B cell (primary cell): ENCODE data around the gene KHK. TPM values are rescaled to one million over a fixed set of nuclear protein-coding genes. Genes with fewer than 3 reads are reported as not detected.
A peak's percentile ranks its signal among the peaks of the same experiment; 100 is the strongest.

ENCODE experiments used
- ATAC-seq: fragments of 200-7000 bp; cut with Tn5 transposase; one replicate; pipeline ENCODE4 v1.10.0; 2021; ENCODE audit warnings: low read depth, mild to moderate bottlenecking, moderate number of reproducible peaks, moderate library complexity
- CTCF ChIA-PET: fragments of 350-600 bp; sonication (Branson Sonifier 250); formaldehyde crosslinking; loops from one replicate; lab custom pipeline; 2021; ENCODE audit warnings: antibody characterized with exemption, inconsistent platforms; lab: Charles Lee
- POLR2A ChIA-PET: fragments of 350-600 bp; sonication (Branson Sonifier 250); formaldehyde crosslinking; loops from one replicate; lab custom pipeline; 2021; ENCODE audit warnings: antibody characterized with exemption; lab: Charles Lee
- DNase-seq: peaks from one replicate; pipeline ENCODE4 v3.0.0; 2013
- H2AFZ ChIP-seq: 2 replicates; pipeline ENCODE4 v1.6.1; 2012; ENCODE audit warnings: mild to moderate bottlenecking, low read depth, low read length; ENCODE audit not compliant: insufficient read depth, poor library complexity, severe bottlenecking
- H3K27ac ChIP-seq, 2 donors: 1 replicate in 1 of 2; 2 replicates in 1 of 2; pipeline ENCODE4 v1.5.1; 2012 to 2013; ENCODE audit warnings: low read length in 2 of 2, mild to moderate bottlenecking in 2 of 2, moderate library complexity in 1 of 2
- H3K27me3 ChIP-seq, 4 experiments: fragments of 200-600 bp in 1 of 4; sonication (generic) in 1 of 4; replicated peaks in 1 of 4; 1 replicate in 2 of 4; 2 replicates in 2 of 4; pipeline versions ENCODE4 v1.6.1 to v1.7.0; 2013 to 2016; ENCODE audit warnings: low read length in 3 of 4, mild to moderate bottlenecking in 2 of 4, mixed read lengths in 1 of 4, moderate library complexity in 1 of 4; ENCODE audit not compliant: insufficient read depth in 4 of 4, control insufficient read depth in 3 of 4; ENCODE audit errors: control extremely low read depth in 1 of 4
- H3K36me3 ChIP-seq, 2 experiments: replicated peaks in 1 of 2; 1 replicate in 1 of 2; 2 replicates in 1 of 2; pipeline versions ENCODE4 v1.6.1 to v1.7.1; 2013; ENCODE audit warnings: low read length in 1 of 2; ENCODE audit not compliant: insufficient read depth in 2 of 2, control insufficient read depth in 1 of 2; ENCODE audit errors: control extremely low read depth in 1 of 2, extremely low read depth in 1 of 2
- H3K4me1 ChIP-seq, 2 donors: fragments of 200-600 bp in 1 of 2; sonication (generic) in 1 of 2; 1 replicate in 1 of 2; 2 replicates in 1 of 2; pipeline versions ENCODE4 v1.5.1 to v1.6.1; 2013 to 2017; ENCODE audit warnings: low read length in 2 of 2; ENCODE audit not compliant: control insufficient read depth in 2 of 2, insufficient read depth in 2 of 2
- H3K4me2 ChIP-seq: replicated peaks from 2 replicates; pipeline ENCODE3; 2012; ENCODE audit warnings: mild to moderate bottlenecking, low read depth, low read length; ENCODE audit not compliant: poor library complexity, severe bottlenecking
- H3K4me3 ChIP-seq, 5 experiments: fragments of 200-600 bp in 1 of 5; sonication (generic) in 1 of 5; 1 replicate in 3 of 5; 2 replicates in 2 of 5; pipeline versions ENCODE4 v1.5.1 to v1.7.0; 2011 to 2016; ENCODE audit warnings: low read length in 4 of 5, mild to moderate bottlenecking in 4 of 5, low read depth in 2 of 5, control low read depth in 1 of 5, moderate library complexity in 1 of 5; ENCODE audit not compliant: insufficient read depth in 1 of 5; ENCODE audit errors: control extremely low read depth in 1 of 5, extremely low read depth in 1 of 5
- H3K79me2 ChIP-seq: fragments of 200-600 bp; sonication (generic); one replicate; pipeline ENCODE4 v1.6.0; 2016; ENCODE audit warnings: low read length; ENCODE audit not compliant: control insufficient read depth, insufficient read depth
- H3K9ac ChIP-seq: fragments of 200-600 bp; sonication (generic); 2 replicates; pipeline ENCODE4 v1.6.1; 2017; ENCODE audit warnings: mild to moderate bottlenecking, low read length, moderate library complexity
- H3K9me3 ChIP-seq, 3 donors: one replicate each; pipeline versions ENCODE4 v1.6.1 to v1.7.1; 2013; ENCODE audit warnings: low read length in 2 of 3; ENCODE audit not compliant: control insufficient read depth in 2 of 3, insufficient read depth in 1 of 3; ENCODE audit errors: control extremely low read depth in 1 of 3
- H4K20me1 ChIP-seq: 2 replicates; pipeline ENCODE4 v1.6.0; 2012; ENCODE audit warnings: mild to moderate bottlenecking, low read length; ENCODE audit not compliant: insufficient read depth, control insufficient read depth, poor library complexity, severe bottlenecking
- H3K27ac Mint-ChIP-seq: one replicate; pipeline ENCODE4 v1.8.0; 2021; ENCODE audit warnings: mixed read lengths
- H3K27me3 Mint-ChIP-seq: one replicate; pipeline ENCODE4 v1.8.0; 2021; ENCODE audit warnings: mixed read lengths
- H3K4me1 Mint-ChIP-seq: one replicate; pipeline ENCODE4 v1.8.0; 2021; ENCODE audit warnings: mixed read lengths
- H3K4me3 Mint-ChIP-seq: one replicate; pipeline ENCODE4 v1.8.0; 2021; ENCODE audit warnings: mixed read lengths
- H3K9me3 Mint-ChIP-seq: one replicate; pipeline ENCODE4 v1.8.0; 2022; ENCODE audit warnings: mixed read lengths; ENCODE audit not compliant: insufficient read depth
- CTCF ChIP-seq: fragments of 200-600 bp; IDR thresholded peaks from one replicate; pipeline ENCODE4 v1.8.0; 2022; ENCODE audit warnings: antibody characterized with exemption, mild to moderate bottlenecking
- EZH2 ChIP-seq: IDR thresholded peaks from 2 replicates; pipeline ENCODE4 v1.6.1; 2012; ENCODE audit warnings: borderline replicate concordance, low read depth, mild to moderate bottlenecking, moderate library complexity, low read length; ENCODE audit not compliant: insufficient read depth, poor library complexity, severe bottlenecking
- WGBS: methylation state at CpG from one replicate; pipeline ENCODE4 v1.1.5; 2013; ENCODE audit warnings: missing lambda C conversion rate; ENCODE audit not compliant: insufficient coverage; 5-methylcytosine and 5-hydroxymethylcytosine counted together
- intact Hi-C: fragments of 100-400 bp; cut with micrococcal nuclease; formaldehyde crosslinking; loops from one replicate; pipeline ENCODE4 v1.10.0; 2022
- polyA plus RNA-seq: library from polyadenylated mRNA; depleted of rRNA; stranded (reverse); fragments of >200 nt; gene quantifications from 2 replicates; pipeline ENCODE4 v1.2.3, GENCODE V29; 2012
- total RNA-seq, 2 donors: library from RNA; stranded (reverse); fragments of 120-200 nt in 1 of 2; gene quantifications; 1 replicate in 1 of 2; 2 replicates in 1 of 2; pipeline versions ENCODE4 v1.2.3 to v1.2.4, GENCODE V29; 2013 to 2022

KHK gene
- total and polyA plus RNA-seq, 2 donors (not counting 1 experiment from before 2014, with no cell fraction given), result 3.3 to 4.0 TPM

DNA sequence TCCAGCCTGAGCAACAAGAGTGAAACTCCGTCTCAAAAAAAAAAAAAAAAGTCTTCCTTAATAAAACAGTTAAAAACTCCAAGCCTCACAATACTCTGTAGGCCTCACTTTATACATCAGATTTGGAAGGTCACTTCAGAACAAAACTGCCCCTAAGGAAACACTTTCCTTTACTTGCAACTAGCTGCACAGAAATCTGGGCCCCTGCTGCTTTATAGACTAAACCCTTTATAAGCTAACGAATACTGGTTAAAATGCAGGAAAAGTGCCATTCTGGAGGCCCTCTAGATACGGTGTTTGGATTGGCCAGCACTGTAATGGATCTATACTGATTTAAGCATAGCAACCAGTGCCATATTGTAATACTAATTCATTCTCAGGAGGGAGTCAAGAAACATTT is 38.5 kb downstream of the KHK start:
- WGBS, result 86% methylated on average over 1 of the region's 3 CpGs
- TF ChIP-seq EZH2 (no peak), CTCF (no peak)
- Mint-ChIP-seq H3K27ac (no peak overlapping the region), H3K4me1 (peaks cover 15% of the 10 kb centered on the region), H3K27me3 (peaks cover 20% of the 10 kb centered on the region), H3K4me3 (peak overlapping the region; percentile 3), H3K9me3 (no peaks in the 10 kb centered on the region)
- no peaks in the 10 kb centered on the region for H3K9me3 ChIP-seq
- ATAC-seq, result no peak
- no peaks in the 10 kb centered on the region for H4K20me1 ChIP-seq
- H3K36me3 ChIP-seq, result peaks cover 0 to 7% of the 10 kb centered on the region in 2 experiments
- peaks cover 0 to 4% (median under 1%) of the 10 kb centered on the region in 4 experiments for H3K27me3 ChIP-seq
- no peak overlapping the region for H2AFZ ChIP-seq
- H3K4me1 ChIP-seq, result peaks cover 12% of the 10 kb centered on the region in 2 donors
- no peak for DNase-seq
- H3K79me2 ChIP-seq, result no peaks in the 10 kb centered on the region
- CTCF ChIA-PET, result interaction anchor here (0.7 to 2.9 kb wide), 2 partner anchors 9 to 49 kb away, joined by 3 to 19 read pairs; partner anchors contain the start of gene PREB
- H3K4me2 ChIP-seq, result no peak overlapping the region
- no peak overlapping the region for H3K9ac ChIP-seq
- intact Hi-C loops, result no loop called here
- no peak overlapping the region for H3K4me3 ChIP-seq
- POLR2A ChIA-PET, result interaction anchor here (2.2 kb wide), 1 partner anchor 8 kb away, joined by 29 read pairs; the partner anchor contains the start of gene PREB
- no peak overlapping the region for H3K27ac ChIP-seq

DNA sequence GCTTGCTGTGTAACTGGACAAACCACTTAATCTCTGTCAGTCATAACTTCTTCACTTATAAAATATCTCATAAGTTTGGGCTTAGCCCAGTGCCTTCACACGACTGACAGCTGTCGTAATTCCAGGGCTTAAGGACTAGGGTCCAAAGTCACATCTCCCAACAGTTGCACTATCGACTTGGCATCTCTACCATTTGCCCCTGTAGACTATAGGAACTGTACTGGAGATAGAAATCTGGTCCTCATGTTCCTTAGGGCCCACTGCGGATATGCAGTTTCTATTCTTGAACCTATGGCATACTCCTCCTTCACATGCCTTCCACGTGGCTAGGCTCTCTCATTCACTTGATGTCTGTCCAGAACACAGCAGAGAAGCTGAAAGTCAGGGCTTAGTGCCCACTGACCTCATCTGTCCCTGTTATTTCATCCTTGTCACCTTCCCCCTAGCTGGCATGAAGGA is 39.7 kb downstream of the KHK start:
- Histone ChIP-seq H4K20me1 (no peaks in the 10 kb centered on the region), H3K9me3 (no peaks in the 10 kb centered on the region), H3K36me3 (peaks cover 0 to 14% of the 10 kb centered on the region in 2 experiments), H3K4me2 (no peak overlapping the region), H2AFZ (no peak overlapping the region), H3K4me3 (no peak overlapping the region), H3K79me2 (no peaks in the 10 kb centered on the region), H3K27ac (no peak overlapping the region), H3K27me3 (no peaks in the 10 kb centered on the region), H3K4me1 (peaks cover 12% of the 10 kb centered on the region in 2 donors), H3K9ac (no peak overlapping the region)
- CTCF ChIA-PET, result interaction anchor here (1.5 kb wide), 1 partner anchor 164 kb away, joined by 3 read pairs; no protein-coding TSS in a partner anchor
- Mint-ChIP-seq H3K9me3 (no peaks in the 10 kb centered on the region), H3K4me3 (no peak overlapping the region), H3K27ac (no peak overlapping the region), H3K4me1 (peaks cover 14% of the 10 kb centered on the region), H3K27me3 (peaks cover 12% of the 10 kb centered on the region)
- no peak for DNase-seq
- TF ChIP-seq CTCF (no peak), EZH2 (no peak)
- no peak for ATAC-seq
- 88% methylated on average over 4 of the region's 5 CpGs for WGBS
- intact Hi-C loops, result no loop called here
- POLR2A ChIA-PET, result interaction anchor here (0.7 kb wide), 1 partner anchor 24 kb away, joined by 6 read pairs; no protein-coding TSS in a partner anchor
